Endodermal cell (in vitro differentiated cells): ENCODE measurements around the gene NR6A1. TPM values are rescaled to one million over a fixed set of nuclear protein-coding genes. Genes with fewer than 3 reads are reported as not detected.

ENCODE experiments used
- DNase-seq: peaks from one replicate; pipeline ENCODE4 v3.0.0-alpha.2; 2017
- H3K27ac ChIP-seq: 2 replicates; pipeline ENCODE4 v1.5.1; 2013; ENCODE audit warnings: mild to moderate bottlenecking, low read depth, low read length, moderate library complexity
- H3K27me3 ChIP-seq: 2 replicates; pipeline ENCODE4 v1.6.1; 2013; ENCODE audit warnings: mild to moderate bottlenecking, low read length, moderate library complexity; ENCODE audit not compliant: insufficient read depth, control insufficient read depth, poor library complexity, severe bottlenecking
- H3K36me3 ChIP-seq: 2 replicates; pipeline ENCODE4 v1.7.0; 2013; ENCODE audit warnings: mild to moderate bottlenecking, low read length, moderate library complexity; ENCODE audit not compliant: control insufficient read depth, insufficient read depth
- H3K4me1 ChIP-seq: one replicate; pipeline ENCODE4 v1.7.0; 2013; ENCODE audit warnings: low read length; ENCODE audit not compliant: control insufficient read depth, insufficient read depth
- H3K4me3 ChIP-seq: 2 replicates; pipeline ENCODE4 v1.5.1; 2013; ENCODE audit warnings: mild to moderate bottlenecking, low read length, moderate library complexity
- H3K9ac ChIP-seq: 2 replicates; pipeline ENCODE4 v1.6.1; 2013; ENCODE audit warnings: mild to moderate bottlenecking, low read length, moderate library complexity; ENCODE audit not compliant: poor library complexity, severe bottlenecking; ENCODE audit errors: extremely low read depth
- H3K9me3 ChIP-seq: 2 replicates; pipeline ENCODE4 v1.6.1; 2013; ENCODE audit warnings: mild to moderate bottlenecking, low read length, moderate library complexity; ENCODE audit not compliant: control insufficient read depth
- H3K27ac Mint-ChIP-seq: 2 replicates; pipeline ENCODE4 v1.8.0; 2020; ENCODE audit warnings: mixed read lengths
- H3K27me3 Mint-ChIP-seq: 2 replicates; pipeline ENCODE4 v1.8.0; 2021; ENCODE audit warnings: mild to moderate bottlenecking, mixed read lengths; ENCODE audit not compliant: insufficient read depth
- H3K36me3 Mint-ChIP-seq: 2 replicates; pipeline ENCODE4 v1.8.0; 2020; ENCODE audit warnings: low read depth, mixed read lengths
- H3K4me1 Mint-ChIP-seq: 2 replicates; pipeline ENCODE4 v1.8.0; 2020; ENCODE audit warnings: mixed read lengths
- H3K4me3 Mint-ChIP-seq: 2 replicates; pipeline ENCODE4 v1.8.0; 2020; ENCODE audit warnings: mild to moderate bottlenecking, moderate library complexity, mixed read lengths
- H3K9me3 Mint-ChIP-seq: 2 replicates; pipeline ENCODE4 v1.8.0; 2020; ENCODE audit warnings: mild to moderate bottlenecking, mixed read lengths
- WGBS, 2 experiments: methylation state at CpG; one replicate each; pipeline versions ENCODE4 v1.1.5 to v1.1.7; 2013; ENCODE audit warnings: missing lambda C conversion rate in 2 of 2, mixed read lengths in 1 of 2; ENCODE audit not compliant: insufficient coverage in 1 of 2, insufficient read length in 1 of 2; 5-methylcytosine and 5-hydroxymethylcytosine counted together
- total RNA-seq, 2 donors: library from RNA; stranded (reverse); fragmentation: NEBNext Ultra II Directional in 1 of 2; extraction: Animal tissue kit (Norgen Biotek cat#: 25700) in 1 of 2; gene quantifications; 2 replicates in 1 of 2; 3 replicates in 1 of 2; pipeline ENCODE4 v1.2.1, GENCODE V29; 2021
- TF ChIP-seq, protein P1 (sequence below): fragments of 200-600 bp; sonication (generic); conservative IDR thresholded peaks from 2 replicates; pipeline ENCODE4 v1.5.0; 2021; ENCODE audit warnings: antibody characterized with exemption, mild to moderate bottlenecking

NR6A1 gene
- total RNA-seq, 2 donors from 2014 or later: 168 to 206 TPM

DNA sequence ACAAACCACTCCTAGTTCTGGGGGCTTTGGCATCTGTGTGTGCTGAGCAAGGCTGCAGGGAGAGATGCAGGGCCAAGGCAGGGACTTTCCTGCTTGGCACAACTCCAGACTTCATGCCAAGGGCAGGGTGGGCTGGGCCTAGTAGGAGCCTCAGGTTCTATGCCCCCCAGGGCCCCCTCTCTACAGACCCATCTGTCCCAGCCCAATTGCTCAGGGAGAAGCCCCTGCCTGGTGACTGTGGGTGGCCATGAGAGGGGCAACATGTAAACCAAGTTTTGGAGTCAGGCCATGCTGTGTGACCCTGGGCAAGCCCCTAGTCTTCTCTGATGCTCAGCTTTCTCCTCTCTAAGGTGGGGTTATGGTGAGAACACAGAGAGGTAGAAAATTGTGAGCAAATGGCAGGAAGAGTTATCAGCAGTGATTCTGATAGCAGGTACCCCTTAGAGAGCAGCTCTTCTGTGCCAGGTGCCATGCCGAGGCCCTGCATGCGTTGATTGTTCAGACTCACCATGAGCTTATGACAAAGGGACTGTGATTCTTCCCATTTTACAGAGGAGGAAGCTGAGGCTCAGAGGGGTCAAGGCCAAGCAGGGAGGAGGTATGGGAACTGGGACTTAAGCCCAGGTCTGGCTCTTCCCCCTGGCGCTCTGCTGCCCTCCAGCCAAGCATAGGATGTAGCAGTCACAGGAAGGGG, 11.0 kb upstream of the NR6A1 start:
- Histone ChIP-seq H3K9me3 (no peaks in the 10 kb centered on the region), H3K4me3 (no peak overlapping the region), H3K27me3 (no peaks in the 10 kb centered on the region), H3K27ac (no peak overlapping the region), H3K4me1 (peaks cover 4% of the 10 kb centered on the region), H3K9ac (no peak overlapping the region), H3K36me3 (no peaks in the 10 kb centered on the region)
- H3K27ac Mint-ChIP-seq: no peak overlapping the region
- peak; percentile 38 for DNase-seq
- H3K9me3 Mint-ChIP-seq: no peaks in the 10 kb centered on the region
- peaks cover 23% of the 10 kb centered on the region for H3K4me1 Mint-ChIP-seq
- H3K4me3 Mint-ChIP-seq: no peak overlapping the region
- H3K27me3 Mint-ChIP-seq: peaks cover 5% of the 10 kb centered on the region
- peaks cover 4% of the 10 kb centered on the region for H3K36me3 Mint-ChIP-seq
- 93 to 94% methylated on average over 3 of the region's 3 CpGs for WGBS, 2 experiments
- TF ChIP-seq, protein P1, sequence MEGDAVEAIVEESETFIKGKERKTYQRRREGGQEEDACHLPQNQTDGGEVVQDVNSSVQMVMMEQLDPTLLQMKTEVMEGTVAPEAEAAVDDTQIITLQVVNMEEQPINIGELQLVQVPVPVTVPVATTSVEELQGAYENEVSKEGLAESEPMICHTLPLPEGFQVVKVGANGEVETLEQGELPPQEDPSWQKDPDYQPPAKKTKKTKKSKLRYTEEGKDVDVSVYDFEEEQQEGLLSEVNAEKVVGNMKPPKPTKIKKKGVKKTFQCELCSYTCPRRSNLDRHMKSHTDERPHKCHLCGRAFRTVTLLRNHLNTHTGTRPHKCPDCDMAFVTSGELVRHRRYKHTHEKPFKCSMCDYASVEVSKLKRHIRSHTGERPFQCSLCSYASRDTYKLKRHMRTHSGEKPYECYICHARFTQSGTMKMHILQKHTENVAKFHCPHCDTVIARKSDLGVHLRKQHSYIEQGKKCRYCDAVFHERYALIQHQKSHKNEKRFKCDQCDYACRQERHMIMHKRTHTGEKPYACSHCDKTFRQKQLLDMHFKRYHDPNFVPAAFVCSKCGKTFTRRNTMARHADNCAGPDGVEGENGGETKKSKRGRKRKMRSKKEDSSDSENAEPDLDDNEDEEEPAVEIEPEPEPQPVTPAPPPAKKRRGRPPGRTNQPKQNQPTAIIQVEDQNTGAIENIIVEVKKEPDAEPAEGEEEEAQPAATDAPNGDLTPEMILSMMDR: no peak

DNA sequence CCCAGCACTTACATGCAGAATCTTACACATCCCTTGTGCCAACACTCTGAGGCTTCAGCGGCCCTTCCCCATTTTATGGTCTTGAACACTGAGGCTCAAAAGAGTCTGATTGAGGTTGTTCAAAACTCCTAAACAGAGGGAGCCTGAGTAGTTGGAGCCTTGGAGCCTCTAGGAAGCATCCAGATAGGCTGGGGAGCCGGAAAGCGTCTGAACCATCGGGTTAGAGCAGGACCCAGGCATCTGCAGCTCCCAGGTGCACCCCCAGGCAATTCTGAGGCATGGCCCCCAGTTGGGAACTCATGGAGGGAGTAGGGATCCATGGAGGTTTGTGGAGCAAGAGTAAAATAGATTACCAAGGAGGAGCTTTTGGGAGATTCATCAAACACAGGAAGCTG, 9.6 kb upstream of the NR6A1 start:
- no peaks in the 10 kb centered on the region for H3K36me3 ChIP-seq
- Mint-ChIP-seq H3K4me1 (peaks cover 23% of the 10 kb centered on the region), H3K36me3 (no peaks in the 10 kb centered on the region), H3K9me3 (no peaks in the 10 kb centered on the region), H3K4me3 (no peak overlapping the region), H3K27me3 (peaks cover 14% of the 10 kb centered on the region), H3K27ac (peak overlapping the region; percentile 97)
- no peak overlapping the region for H3K4me3 ChIP-seq
- H3K9me3 ChIP-seq: no peaks in the 10 kb centered on the region
- DNase-seq: no peak
- TF ChIP-seq, protein P1: no peak
- WGBS, 2 experiments: 98 to 100% methylated on average over 4 of the region's 4 CpGs
- peaks cover 7% of the 10 kb centered on the region for H3K27me3 ChIP-seq
- H3K9ac ChIP-seq: no peak overlapping the region
- peaks cover 4% of the 10 kb centered on the region for H3K4me1 ChIP-seq
- H3K27ac ChIP-seq: no peak overlapping the region

DNA sequence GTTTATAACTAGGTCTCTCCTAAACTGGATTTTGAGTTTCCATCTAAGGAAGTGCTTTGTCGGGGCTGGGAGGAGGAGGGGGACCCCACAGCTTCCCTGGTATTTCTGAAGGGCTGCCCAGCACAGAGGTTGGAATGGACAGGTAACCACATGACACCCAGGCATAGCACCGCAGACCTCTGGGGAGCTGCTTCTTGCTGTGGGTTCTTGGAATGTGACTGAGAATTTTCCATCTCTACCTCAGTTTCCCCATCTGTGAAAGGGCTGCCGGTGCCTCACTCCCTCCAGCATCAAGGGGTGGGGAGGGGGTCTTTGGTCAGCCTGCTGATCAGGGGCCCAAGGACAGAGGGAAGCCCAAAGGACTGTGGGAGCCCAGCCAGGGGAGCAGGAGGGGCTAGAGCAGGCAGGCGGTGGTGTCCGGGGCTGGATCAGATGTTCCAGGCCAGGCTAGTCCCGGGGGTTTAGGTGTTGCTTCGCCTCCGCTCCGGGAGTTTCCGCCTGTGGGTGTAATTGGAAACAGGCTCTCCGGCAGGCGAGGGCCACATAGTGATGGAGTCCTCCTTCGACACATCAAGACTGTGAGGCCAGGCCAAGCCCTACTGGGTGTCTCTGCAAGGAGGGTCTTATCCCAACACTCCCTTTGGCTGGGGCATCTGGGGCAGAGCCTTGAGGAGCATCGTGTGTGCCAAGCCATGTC, 9.1 kb upstream of the NR6A1 start:
- 80 to 84% methylated on average over 10 to 14 of the region's 14 CpGs for WGBS, 2 experiments
- H3K9me3 ChIP-seq: no peaks in the 10 kb centered on the region
- no peak overlapping the region for H3K4me3 ChIP-seq
- H3K27ac Mint-ChIP-seq: peak overlapping the region; percentile 97
- peak overlapping the region; percentile 33 for H3K9ac ChIP-seq
- H3K36me3 Mint-ChIP-seq: no peaks in the 10 kb centered on the region
- DNase-seq: peak; percentile 63
- H3K27me3 Mint-ChIP-seq: peaks cover 16% of the 10 kb centered on the region
- peak overlapping the region; percentile 69 for H3K4me3 Mint-ChIP-seq
- TF ChIP-seq, protein P1: no peak
- H3K27me3 ChIP-seq: peaks cover 7% of the 10 kb centered on the region
- H3K27ac ChIP-seq: no peak overlapping the region
- peaks cover 4% of the 10 kb centered on the region for H3K4me1 ChIP-seq
- H3K36me3 ChIP-seq: no peaks in the 10 kb centered on the region
- H3K4me1 Mint-ChIP-seq: peaks cover 23% of the 10 kb centered on the region
- H3K9me3 Mint-ChIP-seq: no peaks in the 10 kb centered on the region
